Measurements from ENCODE around the gene TMEM147.

The TMEM147 gene

GRCh38 chr19:35549879-35550523 is 4.6 kb downstream of the TMEM147 start:
- Histone ChIP-seq H3K36me3 (ENCODE audit: control insufficient read depth in 1 of 2, insufficient read depth in 2 of 2, low read length in 2 of 2) (peaks cover 0 to 17% of the 10 kb centered on the region in 2 donors), H3K27ac (ENCODE audit: low read length) (no peak overlapping the region), H3K4me1 (ENCODE audit: control insufficient read depth in 1 of 2, insufficient read depth in 2 of 2, low read length in 2 of 2) (peaks cover 8 to 15% of the 10 kb centered on the region in 2 donors), H3K4me3 (ENCODE audit: low read depth in 1 of 2, low read length in 2 of 2) (no peak overlapping the region), H3K9me3 (ENCODE audit: control insufficient read depth in 1 of 2, low read length in 2 of 2) (no peaks in the 10 kb centered on the region), H3K27me3 (ENCODE audit: low read depth, low read length) (no peaks in the 10 kb centered on the region)

- no peaks in the 10 kb centered on the region for H3K27me3 ChIP-seq (ENCODE audit: low read depth, low read length)
- H3K4me1 ChIP-seq (ENCODE audit: control insufficient read depth in 1 of 2, insufficient read depth in 2 of 2, low read length in 2 of 2), result peaks cover 5 to 13% of the 10 kb centered on the region in 2 donors
- H3K36me3 ChIP-seq (ENCODE audit: control insufficient read depth in 1 of 2, insufficient read depth in 2 of 2, low read length in 2 of 2), result peaks cover 0 to 17% of the 10 kb centered on the region in 2 donors
- no peak overlapping the region for H3K27ac ChIP-seq (ENCODE audit: low read length)
- no peaks in the 10 kb centered on the region for H3K9me3 ChIP-seq (ENCODE audit: control insufficient read depth in 1 of 2, low read length in 2 of 2)
- H3K4me3 ChIP-seq (ENCODE audit: low read depth in 1 of 2, low read length in 2 of 2), result no peak overlapping the region
Measured at GRCh38 chr19:35551091-35551810, 5.8 kb downstream of the TMEM147 start.

GRCh38 chr19:35552534-35553384 is 7.3 kb downstream of the TMEM147 start:
- no peaks in the 10 kb centered on the region for H3K9me3 ChIP-seq (ENCODE audit: control insufficient read depth in 1 of 2, low read length in 2 of 2)
- peaks cover 0 to 8% of the 10 kb centered on the region in 2 donors for H3K36me3 ChIP-seq (ENCODE audit: control insufficient read depth in 1 of 2, insufficient read depth in 2 of 2, low read length in 2 of 2)
- H3K27me3 ChIP-seq (ENCODE audit: low read depth, low read length), result no peaks in the 10 kb centered on the region
- no peak overlapping the region for H3K27ac ChIP-seq (ENCODE audit: low read length)
- peaks cover 0 to under 1% of the 10 kb centered on the region in 2 donors for H3K4me1 ChIP-seq (ENCODE audit: control insufficient read depth in 1 of 2, insufficient read depth in 2 of 2, low read length in 2 of 2)
- H3K4me3 ChIP-seq (ENCODE audit: low read depth in 1 of 2, low read length in 2 of 2), result no peak overlapping the region

- H3K9me3 ChIP-seq (ENCODE audit: control insufficient read depth in 1 of 2, low read length in 2 of 2), result no peaks in the 10 kb centered on the region
- H3K27me3 ChIP-seq (ENCODE audit: low read depth, low read length), result peaks cover 2% of the 10 kb centered on the region
- H3K4me1 ChIP-seq (ENCODE audit: control insufficient read depth in 1 of 2, insufficient read depth in 2 of 2, low read length in 2 of 2), result peaks cover 0 to 8% of the 10 kb centered on the region in 2 donors
- H3K4me3 ChIP-seq (ENCODE audit: low read depth in 1 of 2, low read length in 2 of 2), result no peak overlapping the region
- peaks cover 0 to 8% of the 10 kb centered on the region in 2 donors for H3K36me3 ChIP-seq (ENCODE audit: control insufficient read depth in 1 of 2, insufficient read depth in 2 of 2, low read length in 2 of 2)
- no peak overlapping the region for H3K27ac ChIP-seq (ENCODE audit: low read length)
Measured at GRCh38 chr19:35553385-35554000, 8.1 kb downstream of the TMEM147 start.

- no peak overlapping the region for H3K4me3 ChIP-seq (ENCODE audit: low read depth in 1 of 2, low read length in 2 of 2)
- H3K4me1 ChIP-seq (ENCODE audit: control insufficient read depth in 1 of 2, insufficient read depth in 2 of 2, low read length in 2 of 2), result peaks cover 0 to 8% of the 10 kb centered on the region in 2 donors
- peaks cover 0 to 8% of the 10 kb centered on the region in 2 donors for H3K36me3 ChIP-seq (ENCODE audit: control insufficient read depth in 1 of 2, insufficient read depth in 2 of 2, low read length in 2 of 2)
- no peaks in the 10 kb centered on the region for H3K9me3 ChIP-seq (ENCODE audit: control insufficient read depth in 1 of 2, low read length in 2 of 2)
- peaks cover 8% of the 10 kb centered on the region for H3K27me3 ChIP-seq (ENCODE audit: low read depth, low read length)
- H3K27ac ChIP-seq (ENCODE audit: low read length), result no peak overlapping the region
Measured at GRCh38 chr19:35554076-35554475, 8.7 kb downstream of the TMEM147 start.

DNA sequence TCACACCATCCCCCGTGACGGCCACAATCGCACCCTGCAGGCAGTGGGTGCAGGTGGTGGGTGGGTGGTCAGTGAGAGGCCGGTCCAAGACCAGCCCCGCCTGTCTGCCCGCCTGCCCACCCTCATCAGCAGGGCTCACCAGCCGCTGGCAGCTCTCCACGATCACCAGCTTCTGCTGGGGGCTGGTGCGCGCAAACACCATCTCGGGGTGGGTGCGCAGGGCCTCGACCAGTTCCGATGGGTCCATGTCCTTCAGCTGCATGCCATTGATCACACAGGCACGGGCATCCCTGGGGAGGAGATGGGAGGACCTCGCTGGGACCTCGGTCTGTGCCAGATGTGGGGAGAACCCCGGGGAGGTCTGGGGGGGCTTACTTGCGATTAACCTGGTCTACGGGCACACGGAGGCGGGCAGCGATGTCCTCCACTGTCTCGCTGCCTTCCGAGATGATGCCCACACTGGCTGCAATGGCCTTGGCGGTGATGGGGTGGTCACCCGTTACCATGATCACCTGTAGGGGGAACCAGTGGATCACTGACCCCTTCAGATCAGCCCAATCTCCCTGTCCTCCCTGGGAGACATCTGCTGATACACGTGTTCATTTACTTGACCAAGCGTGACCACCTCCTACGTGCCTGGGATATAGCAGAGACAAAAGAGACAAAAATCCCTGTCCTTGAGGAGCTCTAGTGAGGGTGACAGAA is 10.0 kb downstream of the TMEM147 start:
- Histone ChIP-seq H3K27ac (ENCODE audit: low read length) (no peak overlapping the region), H3K9me3 (ENCODE audit: control insufficient read depth in 1 of 2, low read length in 2 of 2) (no peaks in the 10 kb centered on the region), H3K4me1 (ENCODE audit: control insufficient read depth in 1 of 2, insufficient read depth in 2 of 2, low read length in 2 of 2) (peaks cover 0 to 8% of the 10 kb centered on the region in 2 donors), H3K4me3 (ENCODE audit: low read depth in 1 of 2, low read length in 2 of 2) (no peak overlapping the region), H3K36me3 (ENCODE audit: control insufficient read depth in 1 of 2, insufficient read depth in 2 of 2, low read length in 2 of 2) (peaks cover 0 to 8% of the 10 kb centered on the region in 2 donors), H3K27me3 (ENCODE audit: low read depth, low read length) (peaks cover 13% of the 10 kb centered on the region)

- H3K9me3 ChIP-seq (ENCODE audit: control insufficient read depth in 1 of 2, low read length in 2 of 2), result no peaks in the 10 kb centered on the region
- peaks cover 13% of the 10 kb centered on the region for H3K27me3 ChIP-seq (ENCODE audit: low read depth, low read length)
- peaks cover 0 to 8% of the 10 kb centered on the region in 2 donors for H3K4me1 ChIP-seq (ENCODE audit: control insufficient read depth in 1 of 2, insufficient read depth in 2 of 2, low read length in 2 of 2)
- no peak overlapping the region for H3K4me3 ChIP-seq (ENCODE audit: low read depth in 1 of 2, low read length in 2 of 2)
- H3K36me3 ChIP-seq (ENCODE audit: control insufficient read depth in 1 of 2, insufficient read depth in 2 of 2, low read length in 2 of 2), result peaks cover 0 to 3% of the 10 kb centered on the region in 2 donors
- H3K27ac ChIP-seq (ENCODE audit: low read length), result no peak overlapping the region
Measured at GRCh38 chr19:35556025-35556590, 10.7 kb downstream of the TMEM147 start.

- no peak overlapping the region for H3K4me3 ChIP-seq (ENCODE audit: low read depth in 1 of 2, low read length in 2 of 2)
Measured at GRCh38 chr19:35556846-35557538, 11.6 kb downstream of the TMEM147 start.

DNA sequence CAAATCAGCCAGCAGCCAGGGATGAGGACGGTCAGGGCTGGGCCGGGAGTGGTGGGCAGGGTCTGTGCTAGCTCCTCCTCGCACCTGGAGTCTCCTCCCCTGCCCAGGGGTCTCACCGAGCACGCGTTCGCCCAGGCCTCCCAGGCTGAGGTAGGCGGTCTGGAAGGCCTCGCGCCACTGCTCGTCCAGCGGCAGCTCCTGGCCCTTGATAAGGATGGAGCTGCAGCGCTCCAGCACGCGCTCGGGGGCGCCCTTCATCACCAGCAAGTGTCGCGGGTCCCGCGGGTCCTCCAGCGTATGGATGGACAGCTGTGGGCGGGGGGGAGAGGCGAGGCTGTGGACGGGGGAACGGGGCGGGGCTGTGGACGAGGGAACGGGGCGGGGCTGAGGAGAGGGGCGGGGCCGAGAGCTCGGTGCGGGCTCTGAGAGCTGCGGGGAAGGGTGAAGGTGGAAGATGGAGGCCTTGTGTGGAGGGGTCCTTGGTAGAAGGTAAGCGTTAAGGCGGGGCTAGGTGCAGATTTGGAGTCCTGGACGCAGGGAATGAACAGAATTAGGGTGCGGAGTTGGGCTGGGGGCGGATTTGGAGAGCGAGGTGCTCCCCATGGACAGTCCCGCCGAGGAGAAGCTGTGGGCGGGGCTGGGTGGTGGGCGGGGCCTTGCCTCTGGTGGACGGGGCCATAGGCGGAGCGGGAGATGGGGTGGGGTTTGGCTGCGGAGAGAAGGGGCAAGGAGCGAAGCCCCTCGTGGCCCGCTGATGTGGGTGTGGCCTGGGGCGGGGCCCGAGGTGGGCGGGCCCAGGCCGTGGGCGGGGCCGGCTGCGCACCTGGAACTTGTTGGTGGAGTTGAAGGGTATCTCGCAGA is 12.3 kb downstream of the TMEM147 start:
- Histone ChIP-seq H3K27me3 (ENCODE audit: low read depth, low read length) (peaks cover 13% of the 10 kb centered on the region), H3K9me3 (ENCODE audit: control insufficient read depth in 1 of 2, low read length in 2 of 2) (no peaks in the 10 kb centered on the region), H3K27ac (ENCODE audit: low read length) (no peak overlapping the region), H3K4me3 (ENCODE audit: low read depth in 1 of 2, low read length in 2 of 2) (peak overlapping the region in 1 of 2 donors; percentile 58), H3K36me3 (ENCODE audit: control insufficient read depth in 1 of 2, insufficient read depth in 2 of 2, low read length in 2 of 2) (no peaks in the 10 kb centered on the region), H3K4me1 (ENCODE audit: control insufficient read depth in 1 of 2, insufficient read depth in 2 of 2, low read length in 2 of 2) (peaks cover 0 to 8% of the 10 kb centered on the region in 2 donors)

More at GRCh38 chr19:35556846-35557538, 11.6 kb downstream of the TMEM147 start:
- H3K9me3 ChIP-seq (ENCODE audit: control insufficient read depth in 1 of 2, low read length in 2 of 2), result no peaks in the 10 kb centered on the region
- peaks cover 13% of the 10 kb centered on the region for H3K27me3 ChIP-seq (ENCODE audit: low read depth, low read length)
- H3K36me3 ChIP-seq (ENCODE audit: control insufficient read depth in 1 of 2, insufficient read depth in 2 of 2, low read length in 2 of 2), result no peaks in the 10 kb centered on the region
- no peak overlapping the region for H3K27ac ChIP-seq (ENCODE audit: low read length)
- peaks cover 0 to 8% of the 10 kb centered on the region in 2 donors for H3K4me1 ChIP-seq (ENCODE audit: control insufficient read depth in 1 of 2, insufficient read depth in 2 of 2, low read length in 2 of 2)
